Lower lobe of right lung (tissue), 2 donors: ENCODE results near the gene BBS10. TPM values are rescaled to one million over a fixed set of nuclear protein-coding genes. Genes with fewer than 3 reads are reported as not detected.
"Not testable (repeated sequence)": the region's sequence is repeated elsewhere in the genome, so short reads cannot be mapped to it uniquely, and the experiment has no call there.

Source experiments
- ATAC-seq, 2 donors: fragments of 200-7000 bp; cut with Tn5 transposase; one replicate each; pipeline ENCODE4 v1.9.1; 2020 to 2022; ENCODE audit warnings: mild to moderate bottlenecking in 2 of 2, moderate library complexity in 2 of 2
- DNase-seq: peaks from one replicate; pipeline ENCODE4 v3.0.0-alpha.2; 2020
- H3K27ac ChIP-seq: fragments of 200-600 bp; one replicate; pipeline ENCODE4 v1.8.0; 2022
- H3K27me3 ChIP-seq: fragments of 200-600 bp; one replicate; pipeline ENCODE4 v1.8.0; 2022; ENCODE audit warnings: low read depth
- H3K36me3 ChIP-seq: fragments of 200-600 bp; one replicate; pipeline ENCODE4 v1.8.0; 2022; ENCODE audit warnings: mild to moderate bottlenecking
- H3K4me1 ChIP-seq: fragments of 200-600 bp; one replicate; pipeline ENCODE4 v1.8.0; 2022
- H3K4me3 ChIP-seq: fragments of 200-600 bp; one replicate; pipeline ENCODE4 v1.8.0; 2022; ENCODE audit warnings: mild to moderate bottlenecking
- H3K9me3 ChIP-seq: fragments of 200-600 bp; one replicate; pipeline ENCODE4 v1.8.0; 2022
- intact Hi-C: fragments of 100-400 bp; cut with DNase I; formaldehyde crosslinking; loops from one replicate; pipeline ENCODE4 v1.11.0; 2022
- total RNA-seq: library from RNA; stranded (reverse); fragmentation: NEBNext Ultra II Directional; extraction: Animal tissue kit (Norgen Biotek cat#: 25700); gene quantifications from one replicate; pipeline ENCODE4 v1.2.1, GENCODE V29; 2021
- TF ChIP-seq, protein P1 (sequence below): fragments of 200-600 bp; IDR thresholded peaks from one replicate; pipeline ENCODE4 v1.8.0; 2022; ENCODE audit warnings: antibody characterized with exemption, mild to moderate bottlenecking
- donor health status: DM: no; HTN: yes; CAD: no; lungs with severe emphysema.

Gene BBS10
- total RNA-seq, 1 donor from 2014 or later = 13.4 TPM

DNA sequence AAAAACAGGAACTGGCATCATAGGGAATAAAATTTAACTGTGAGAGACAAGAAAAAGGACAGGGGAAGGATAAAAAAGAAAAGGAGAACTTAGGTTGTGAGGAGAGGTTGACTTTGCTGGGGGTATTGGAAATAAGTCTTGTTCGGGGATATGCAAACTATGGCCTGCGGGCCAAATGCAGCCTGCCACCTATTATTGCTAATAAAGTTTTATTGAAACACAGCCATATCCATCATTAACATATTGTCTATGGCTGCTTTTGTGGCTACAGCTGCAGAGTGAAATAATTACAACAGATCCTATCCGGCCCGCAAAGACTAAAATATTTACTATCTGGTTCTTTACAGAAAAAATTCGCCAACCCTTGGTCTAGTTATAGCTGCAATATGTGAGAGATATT is 18.6 kb downstream of the BBS10 start:
- ATAC-seq = no peak
- intact Hi-C loops = no loop called here
- no peak overlapping the region for H3K27ac ChIP-seq
- TF ChIP-seq, protein P1, sequence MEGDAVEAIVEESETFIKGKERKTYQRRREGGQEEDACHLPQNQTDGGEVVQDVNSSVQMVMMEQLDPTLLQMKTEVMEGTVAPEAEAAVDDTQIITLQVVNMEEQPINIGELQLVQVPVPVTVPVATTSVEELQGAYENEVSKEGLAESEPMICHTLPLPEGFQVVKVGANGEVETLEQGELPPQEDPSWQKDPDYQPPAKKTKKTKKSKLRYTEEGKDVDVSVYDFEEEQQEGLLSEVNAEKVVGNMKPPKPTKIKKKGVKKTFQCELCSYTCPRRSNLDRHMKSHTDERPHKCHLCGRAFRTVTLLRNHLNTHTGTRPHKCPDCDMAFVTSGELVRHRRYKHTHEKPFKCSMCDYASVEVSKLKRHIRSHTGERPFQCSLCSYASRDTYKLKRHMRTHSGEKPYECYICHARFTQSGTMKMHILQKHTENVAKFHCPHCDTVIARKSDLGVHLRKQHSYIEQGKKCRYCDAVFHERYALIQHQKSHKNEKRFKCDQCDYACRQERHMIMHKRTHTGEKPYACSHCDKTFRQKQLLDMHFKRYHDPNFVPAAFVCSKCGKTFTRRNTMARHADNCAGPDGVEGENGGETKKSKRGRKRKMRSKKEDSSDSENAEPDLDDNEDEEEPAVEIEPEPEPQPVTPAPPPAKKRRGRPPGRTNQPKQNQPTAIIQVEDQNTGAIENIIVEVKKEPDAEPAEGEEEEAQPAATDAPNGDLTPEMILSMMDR = no peak
- DNase-seq = no peak
- H3K4me1 ChIP-seq = no peaks in the 10 kb centered on the region
- H3K4me3 ChIP-seq = no peak overlapping the region
- H3K27me3 ChIP-seq = no peaks in the 10 kb centered on the region
- no peaks in the 10 kb centered on the region for H3K9me3 ChIP-seq
- no peaks in the 10 kb centered on the region for H3K36me3 ChIP-seq

- ATAC-seq = no peak
- no peaks in the 10 kb centered on the region for H3K27me3 ChIP-seq
- no peak overlapping the region for H3K4me3 ChIP-seq
- H3K27ac ChIP-seq = no peak overlapping the region
- DNase-seq = no peak
- TF ChIP-seq, protein P1 = no peak
- no peaks in the 10 kb centered on the region for H3K36me3 ChIP-seq
- no peaks in the 10 kb centered on the region for H3K4me1 ChIP-seq
- intact Hi-C loops = no loop called here
- H3K9me3 ChIP-seq = no peaks in the 10 kb centered on the region
Observed at GRCh38 chr12:76329159-76329558, 19.1 kb downstream of the BBS10 start.

- intact Hi-C loops, H3K4me3 ChIP-seq, H3K27ac ChIP-seq, DNase-seq, H3K36me3 ChIP-seq, H3K4me1 ChIP-seq, H3K27me3 ChIP-seq, H3K9me3 ChIP-seq, ATAC-seq: not testable (repeated sequence)
Observed at GRCh38 chr12:76319595-76320319, 28.5 kb downstream of the BBS10 start.

- no peak overlapping the region for H3K27ac ChIP-seq
- no peaks in the 10 kb centered on the region for H3K4me1 ChIP-seq
- intact Hi-C loops = no loop called here
- no peak for DNase-seq
- no peak for ATAC-seq
- H3K36me3 ChIP-seq = no peaks in the 10 kb centered on the region
- no peaks in the 10 kb centered on the region for H3K9me3 ChIP-seq
- H3K4me3 ChIP-seq = no peak overlapping the region
- TF ChIP-seq, protein P1 = no peak
- no peaks in the 10 kb centered on the region for H3K27me3 ChIP-seq
Observed at GRCh38 chr12:76318773-76319594, 29.2 kb downstream of the BBS10 start.

- ATAC-seq (no peak), DNase-seq (no peak)
- Histone ChIP-seq H3K4me3 (no peak overlapping the region), H3K27me3 (no peaks in the 10 kb centered on the region), H3K27ac (no peak overlapping the region), H3K4me1 (no peaks in the 10 kb centered on the region), H3K36me3 (no peaks in the 10 kb centered on the region), H3K9me3 (no peaks in the 10 kb centered on the region)
- TF ChIP-seq, protein P1 = no peak
- intact Hi-C loops = no loop called here
Observed at GRCh38 chr12:76317976-76318375, 30.2 kb downstream of the BBS10 start.

DNA sequence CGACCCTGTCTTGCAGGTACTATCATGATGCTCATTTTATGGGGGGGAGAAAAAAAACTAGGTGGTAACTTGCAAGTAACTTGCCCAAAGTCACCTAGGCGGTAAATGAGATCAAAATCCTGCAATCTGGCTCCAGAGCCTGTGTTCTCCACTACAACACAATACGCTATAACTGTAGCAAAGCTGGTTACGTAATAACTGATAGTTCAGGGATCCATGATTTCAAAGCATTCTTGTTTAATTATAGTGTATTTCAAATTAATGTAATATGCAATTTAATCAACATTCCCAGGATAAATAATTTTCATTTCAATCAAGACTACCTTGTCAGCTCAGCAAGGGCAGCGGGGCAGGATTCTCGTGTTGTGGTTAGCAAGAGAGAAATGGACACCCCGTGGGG is 31.7 kb downstream of the BBS10 start:
- DNase-seq = no peak
- Histone ChIP-seq H3K27me3 (no peaks in the 10 kb centered on the region), H3K27ac (no peak overlapping the region), H3K4me1 (no peaks in the 10 kb centered on the region), H3K9me3 (no peaks in the 10 kb centered on the region), H3K36me3 (no peaks in the 10 kb centered on the region), H3K4me3 (no peak overlapping the region)
- intact Hi-C loops = no loop called here
- no peak for ATAC-seq
- TF ChIP-seq, protein P1 = no peak
